MG63 (cell line): ENCODE data around the gene PTPRK. TPM values are rescaled to one million over a fixed set of nuclear protein-coding genes. Genes with fewer than 3 reads are reported as not detected.

Source experiments
- DNase-seq: peaks from one replicate; pipeline ENCODE4 v3.0.0-alpha.2; 2020
- H3K27me3 ChIP-seq: fragments of 250-450 bp; sonication (Bioruptor Pico); 2 replicates; pipeline ENCODE4 v1.5.1; 2020; ENCODE audit warnings: mild to moderate bottlenecking, moderate library complexity
- H3K36me3 ChIP-seq: fragments of 250-450 bp; sonication (Bioruptor Pico); 2 replicates; pipeline ENCODE4 v1.5.1; 2020; ENCODE audit warnings: mild to moderate bottlenecking, moderate library complexity
- H3K4me3 ChIP-seq: fragments of 250-450 bp; sonication (Bioruptor Pico); 2 replicates; pipeline ENCODE4 v1.5.1; 2020; ENCODE audit warnings: mild to moderate bottlenecking, moderate library complexity
- H3K9me3 ChIP-seq: fragments of 250-450 bp; sonication (Bioruptor Pico); 2 replicates; pipeline ENCODE4 v1.5.1; 2020; ENCODE audit warnings: mild to moderate bottlenecking, moderate library complexity
- total RNA-seq: library from RNA; depleted of rRNA; stranded (reverse); fragments of >200 nt; shearing (Covaris generic); gene quantifications from 2 replicates; pipeline ENCODE4 v1.2.3, GENCODE V29; 2014; ENCODE audit warnings: low replicate concordance

PTPRK gene
- total RNA-seq, 1 experiment from 2014 or later = 9.7 TPM

- no peaks in the 10 kb centered on the region for H3K9me3 ChIP-seq
- H3K27me3 ChIP-seq = no peaks in the 10 kb centered on the region
- no peaks in the 10 kb centered on the region; the same call in 1 of the 2 replicates for H3K36me3 ChIP-seq
- H3K4me3 ChIP-seq = no peak overlapping the region
- no peak for DNase-seq
Observed at GRCh38 chr6:128070406-128070805, 450.0 kb downstream of the PTPRK start.

GRCh38 chr6:128069188-128069587 is 451.2 kb downstream of the PTPRK start:
- Histone ChIP-seq H3K9me3 (no peaks in the 10 kb centered on the region), H3K36me3 (no peaks in the 10 kb centered on the region; the same call in 1 of the 2 replicates), H3K27me3 (no peaks in the 10 kb centered on the region), H3K4me3 (no peak overlapping the region)
- peak; percentile 3 for DNase-seq

DNA sequence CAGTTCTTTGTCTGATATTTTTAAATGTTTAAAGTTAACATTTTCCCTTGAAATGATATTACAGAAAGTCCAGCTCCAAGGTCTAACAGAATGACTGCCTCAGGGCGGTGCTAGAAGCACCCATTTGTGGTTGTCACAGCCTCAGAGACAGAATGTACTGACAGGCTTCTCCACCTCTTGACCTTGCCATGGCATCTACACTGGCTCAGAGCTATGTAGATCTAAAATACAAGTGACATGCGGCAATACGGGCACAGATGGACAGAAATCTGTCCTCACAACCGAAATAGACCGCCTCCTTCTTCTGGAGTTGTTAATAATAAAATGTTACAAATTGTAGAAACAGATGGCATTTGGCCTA is 452.3 kb downstream of the PTPRK start:
- no peak for DNase-seq

DNA sequence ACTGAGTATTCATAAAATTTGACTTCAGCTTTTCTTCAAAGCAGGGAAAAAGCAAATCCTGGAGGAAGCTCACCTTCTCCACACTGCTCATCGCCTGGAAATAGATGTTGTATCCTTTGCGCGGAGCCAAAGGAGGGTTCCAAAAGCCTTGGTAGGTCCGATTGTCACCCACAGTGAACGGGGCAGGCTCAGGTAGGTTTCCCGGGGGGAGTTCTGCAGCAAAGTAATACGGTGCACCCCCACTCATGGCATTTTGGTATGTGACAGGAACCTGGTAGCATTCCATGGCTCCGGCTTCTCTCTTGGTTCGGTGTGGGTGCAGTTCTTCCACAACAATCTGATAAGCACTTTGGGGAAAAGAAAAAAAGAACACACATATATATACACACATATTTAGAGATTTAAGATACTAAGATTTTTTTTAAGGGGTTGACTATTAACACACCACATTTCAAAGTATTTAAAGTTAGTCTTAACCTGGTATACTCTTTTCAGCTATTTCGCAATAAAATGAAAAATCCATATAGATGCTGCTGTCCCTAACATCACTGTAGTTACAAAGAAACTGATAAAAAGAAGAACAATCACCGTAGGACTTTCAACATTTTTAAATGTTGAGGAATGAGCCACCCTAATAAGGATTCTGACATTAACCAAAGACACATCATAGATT is 452.8 kb downstream of the PTPRK start:
- no peaks in the 10 kb centered on the region; the same call in 1 of the 2 replicates for H3K36me3 ChIP-seq
- no peak overlapping the region for H3K4me3 ChIP-seq
- no peak for DNase-seq
- H3K9me3 ChIP-seq = no peaks in the 10 kb centered on the region
- H3K27me3 ChIP-seq = no peaks in the 10 kb centered on the region

More for the DNA sequence above, 452.3 kb downstream of the PTPRK start:
- H3K36me3 ChIP-seq = no peaks in the 10 kb centered on the region; the same call in 1 of the 2 replicates
- H3K27me3 ChIP-seq = no peaks in the 10 kb centered on the region
- no peak overlapping the region for H3K4me3 ChIP-seq
- no peaks in the 10 kb centered on the region for H3K9me3 ChIP-seq

- Histone ChIP-seq H3K27me3 (no peaks in the 10 kb centered on the region), H3K36me3 (no peaks in the 10 kb centered on the region; the same call in 1 of the 2 replicates), H3K9me3 (no peaks in the 10 kb centered on the region), H3K4me3 (no peak overlapping the region)
- no peak for DNase-seq
Observed at GRCh38 chr6:128065072-128065471, 455.3 kb downstream of the PTPRK start.

GRCh38 chr6:128064540-128064895 is 455.9 kb downstream of the PTPRK start:
- no peaks in the 10 kb centered on the region for H3K27me3 ChIP-seq
- no peaks in the 10 kb centered on the region for H3K9me3 ChIP-seq
- H3K36me3 ChIP-seq = no peaks in the 10 kb centered on the region; the same call in 1 of the 2 replicates
- no peak overlapping the region for H3K4me3 ChIP-seq
- no peak for DNase-seq

DNA sequence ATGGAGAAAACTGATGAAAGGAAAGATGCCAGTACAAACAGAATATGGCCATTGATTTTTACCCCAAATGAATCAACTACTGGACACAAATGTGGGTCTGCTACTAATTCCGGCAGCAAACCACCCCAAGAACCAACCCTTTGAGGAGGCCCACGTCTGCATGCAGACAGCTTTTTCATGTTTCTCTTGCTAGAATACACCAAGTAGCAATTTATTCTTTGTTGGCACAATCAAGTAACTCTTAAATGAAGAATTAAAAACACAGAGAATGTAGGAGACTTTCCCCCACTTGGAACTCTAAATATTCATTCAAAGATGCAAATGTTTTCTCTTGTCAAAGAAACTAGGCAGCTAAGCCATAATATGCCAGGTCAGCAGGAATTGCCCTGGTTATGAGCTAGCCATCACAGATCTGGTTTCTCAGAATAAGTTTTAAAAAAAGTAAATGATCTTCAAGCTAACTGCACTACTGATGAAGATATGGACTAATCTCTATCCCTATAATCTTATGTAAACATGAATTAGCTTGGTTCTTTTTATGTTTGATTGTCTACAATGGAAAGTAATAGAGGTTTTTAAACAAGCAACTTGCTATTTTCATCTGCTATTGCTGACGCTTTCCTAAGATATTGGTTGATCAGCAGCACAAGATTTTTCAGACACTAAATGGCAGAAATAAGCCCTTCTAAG is 456.4 kb downstream of the PTPRK start:
- Histone ChIP-seq H3K4me3 (no peak overlapping the region), H3K9me3 (no peaks in the 10 kb centered on the region), H3K36me3 (no peaks in the 10 kb centered on the region; the same call in 1 of the 2 replicates), H3K27me3 (no peaks in the 10 kb centered on the region)
- no peak for DNase-seq

GRCh38 chr6:128062882-128063603 is 457.4 kb downstream of the PTPRK start:
- no peak overlapping the region for H3K4me3 ChIP-seq
- no peak for DNase-seq
- no peaks in the 10 kb centered on the region for H3K9me3 ChIP-seq
- no peaks in the 10 kb centered on the region; the same call in 1 of the 2 replicates for H3K36me3 ChIP-seq
- H3K27me3 ChIP-seq = no peaks in the 10 kb centered on the region

- Histone ChIP-seq H3K9me3 (no peaks in the 10 kb centered on the region), H3K4me3 (no peak overlapping the region), H3K36me3 (no peaks in the 10 kb centered on the region), H3K27me3 (no peaks in the 10 kb centered on the region)
- no peak for DNase-seq
Observed at GRCh38 chr6:128057946-128058345, 462.5 kb downstream of the PTPRK start.

DNA sequence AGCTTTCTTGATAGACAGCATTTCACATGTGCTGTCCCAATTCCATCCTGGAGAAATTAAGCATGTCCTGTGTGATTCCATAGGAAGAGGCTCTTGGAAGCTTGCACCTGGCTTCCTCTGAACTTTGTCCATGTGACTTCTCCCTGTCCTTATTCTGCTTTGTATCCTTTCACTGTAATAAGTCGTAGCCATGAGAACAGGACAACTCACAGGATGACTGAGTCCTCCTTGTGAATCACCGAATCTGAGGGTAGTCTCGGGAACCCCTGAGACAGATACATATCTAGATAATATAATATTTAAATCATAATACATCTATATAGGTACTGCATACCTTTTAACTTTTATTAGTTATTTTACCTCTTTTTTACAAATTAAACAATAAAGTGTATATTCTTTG is 462.9 kb downstream of the PTPRK start:
- H3K27me3 ChIP-seq = no peaks in the 10 kb centered on the region
- H3K9me3 ChIP-seq = no peaks in the 10 kb centered on the region
- H3K4me3 ChIP-seq = no peak overlapping the region
- DNase-seq = no peak
- no peaks in the 10 kb centered on the region for H3K36me3 ChIP-seq

GRCh38 chr6:128053109-128053508 is 467.3 kb downstream of the PTPRK start:
- Histone ChIP-seq H3K4me3 (no peak overlapping the region), H3K9me3 (no peaks in the 10 kb centered on the region), H3K27me3 (no peaks in the 10 kb centered on the region), H3K36me3 (no peaks in the 10 kb centered on the region)
- no peak for DNase-seq

DNA sequence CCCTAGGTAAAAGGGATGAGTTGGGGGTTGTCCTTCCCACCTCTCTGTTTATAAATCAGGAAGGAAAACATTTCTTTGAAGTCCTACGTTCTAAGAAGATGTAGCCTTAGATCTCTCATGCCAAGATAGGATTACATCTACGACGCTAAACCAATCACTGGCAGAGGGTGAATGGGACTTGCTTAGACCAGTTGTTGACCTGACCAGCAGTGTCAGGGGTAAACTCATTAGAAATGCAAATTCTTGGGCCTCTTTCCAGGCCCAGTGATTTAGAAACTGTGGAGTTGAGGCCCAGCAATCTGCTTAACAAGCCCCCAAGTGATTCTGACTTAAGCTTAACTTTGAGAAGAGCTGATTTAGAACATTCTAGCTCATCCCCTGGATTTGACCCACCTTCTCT is 472.4 kb downstream of the PTPRK start:
- no peak for DNase-seq
- Histone ChIP-seq H3K27me3 (no peaks in the 10 kb centered on the region), H3K36me3 (no peaks in the 10 kb centered on the region), H3K9me3 (no peaks in the 10 kb centered on the region), H3K4me3 (no peak overlapping the region)

DNA sequence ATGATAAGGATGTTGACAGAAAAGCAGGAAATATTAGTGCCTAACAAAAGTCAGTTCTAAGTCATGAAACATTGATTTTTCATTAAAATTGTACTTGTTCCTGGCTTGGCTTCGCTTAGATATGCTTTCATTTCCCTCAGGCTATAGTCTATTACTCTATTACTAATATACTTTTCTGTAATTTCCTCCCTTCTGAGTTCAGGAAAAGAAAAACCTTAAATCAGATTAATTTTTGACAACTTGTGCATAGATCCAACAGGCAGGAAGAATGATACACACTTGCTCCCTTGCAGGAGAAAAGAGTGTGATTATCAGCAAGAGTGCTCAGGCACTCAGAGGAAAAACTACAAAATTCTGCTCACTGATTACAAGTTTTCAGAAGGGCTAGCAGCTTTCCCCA is 474.4 kb downstream of the PTPRK start:
- Histone ChIP-seq H3K27me3 (no peaks in the 10 kb centered on the region), H3K36me3 (no peaks in the 10 kb centered on the region), H3K9me3 (no peaks in the 10 kb centered on the region), H3K4me3 (no peak overlapping the region)
- no peak for DNase-seq

GRCh38 chr6:128039543-128039942 is 480.9 kb downstream of the PTPRK start:
- Histone ChIP-seq H3K27me3 (no peaks in the 10 kb centered on the region), H3K4me3 (no peak overlapping the region), H3K36me3 (no peaks in the 10 kb centered on the region), H3K9me3 (no peaks in the 10 kb centered on the region)
- DNase-seq = no peak

DNA sequence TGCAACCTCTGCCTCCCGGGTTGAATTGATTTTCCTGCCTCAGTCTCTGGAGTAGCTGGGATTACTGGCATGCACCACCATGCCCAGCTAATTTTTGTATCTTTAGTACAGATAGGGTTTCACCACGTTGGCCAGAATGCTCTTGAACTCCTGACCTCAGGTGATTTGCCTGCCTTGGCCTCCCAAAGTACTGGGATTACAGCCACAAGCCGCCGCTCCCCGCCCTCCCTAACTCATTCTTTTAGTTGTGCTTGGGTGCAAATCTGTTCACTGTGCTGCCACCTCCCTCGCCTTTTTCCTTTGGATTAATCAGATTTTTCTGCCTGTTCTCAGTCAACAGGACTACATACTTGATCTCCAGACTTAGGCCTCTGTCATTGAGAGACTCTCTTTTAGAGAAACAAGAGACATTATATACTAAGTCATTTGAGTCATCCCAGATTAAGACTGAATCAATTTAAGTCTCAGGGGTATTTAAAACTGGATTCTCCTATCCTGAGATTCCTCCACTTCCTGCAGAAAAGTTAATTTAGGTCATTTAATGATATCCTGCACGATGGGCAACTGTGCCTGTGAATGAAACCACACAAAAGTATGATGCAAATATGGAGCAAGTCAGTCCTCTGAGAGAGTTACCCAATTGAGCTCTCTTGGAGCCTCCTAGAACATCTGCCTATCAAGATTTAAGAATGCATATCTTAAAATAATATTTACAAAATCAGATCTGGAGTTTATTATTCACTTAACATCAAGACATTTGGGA is 483.4 kb downstream of the PTPRK start:
- no peak for DNase-seq
- no peaks in the 10 kb centered on the region for H3K9me3 ChIP-seq
- no peaks in the 10 kb centered on the region for H3K36me3 ChIP-seq
- no peaks in the 10 kb centered on the region for H3K27me3 ChIP-seq
- H3K4me3 ChIP-seq = no peak overlapping the region

DNA sequence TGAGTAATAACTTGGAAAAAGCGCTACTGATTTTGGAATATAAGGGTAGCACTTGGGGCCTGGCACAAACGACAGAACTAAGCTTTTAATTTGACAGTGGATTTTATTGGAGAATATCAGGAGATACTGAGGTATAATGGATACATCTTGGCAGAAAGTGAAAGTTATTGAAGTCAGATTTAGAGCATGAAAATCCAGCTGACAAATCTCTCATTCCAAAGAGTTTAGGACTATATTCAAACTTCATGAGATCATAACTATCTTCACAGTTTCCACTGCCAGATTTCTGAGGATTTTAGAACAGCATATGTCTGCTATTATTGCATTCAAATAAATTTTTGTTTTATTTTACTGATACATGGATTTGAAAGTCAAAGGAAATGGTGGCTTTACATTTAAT is 487.2 kb downstream of the PTPRK start:
- H3K4me3 ChIP-seq = no peak overlapping the region
- no peaks in the 10 kb centered on the region for H3K36me3 ChIP-seq
- H3K9me3 ChIP-seq = no peaks in the 10 kb centered on the region
- no peaks in the 10 kb centered on the region for H3K27me3 ChIP-seq
- DNase-seq = no peak

DNA sequence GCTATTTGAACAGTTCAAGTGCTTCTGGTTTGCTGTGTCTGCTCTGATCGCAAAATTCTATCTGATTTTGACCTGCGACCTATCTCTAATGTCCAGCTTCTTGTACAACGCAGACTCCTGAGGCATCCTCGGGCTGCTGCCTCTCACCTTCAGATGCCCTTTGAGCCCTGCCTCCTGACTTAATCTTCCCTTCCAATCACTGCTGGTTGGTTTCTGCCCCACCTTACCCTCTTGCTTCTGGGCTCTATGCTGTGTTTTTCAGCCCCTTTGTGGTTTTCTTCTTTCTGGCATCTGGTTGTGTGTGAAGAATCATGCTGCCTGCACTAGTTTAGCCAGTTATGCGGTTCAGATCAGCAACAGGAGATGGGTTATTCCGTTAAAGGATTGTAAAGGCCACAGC is 488.4 kb downstream of the PTPRK start:
- Histone ChIP-seq H3K27me3 (no peaks in the 10 kb centered on the region), H3K4me3 (no peak overlapping the region), H3K9me3 (no peaks in the 10 kb centered on the region)

More for the DNA sequence above, 488.4 kb downstream of the PTPRK start:
- no peak for DNase-seq
- no peaks in the 10 kb centered on the region for H3K36me3 ChIP-seq
